Measurements from ENCODE around the gene PRKG1. TPM values are rescaled to one million over a fixed set of nuclear protein-coding genes. Genes with fewer than 3 reads are reported as not detected.

PRKG1 gene
- total RNA-seq, 1 experiment from 2014 or later: 16.5 TPM

GRCh38 chr10:51357170-51357569, 282.9 kb downstream of the PRKG1 start:
- Mint-ChIP-seq H3K4me1 (no peaks in the 10 kb centered on the region), H3K27me3 (ENCODE audit: low read depth) (no peaks in the 10 kb centered on the region), H3K4me3 (no peak overlapping the region), H3K9me3 (peaks cover under 1% of the 10 kb centered on the region; the same call in 1 of the 2 replicates), H3K36me3 (no peaks in the 10 kb centered on the region), H3K27ac (no peak overlapping the region)
- no peak for ATAC-seq
- no peak for TF ChIP-seq HMGXB4 (CRISPR knock-in tag; IDR thresholded peaks at IDR 0.05)
- TF ChIP-seq ETV6 (CRISPR knock-in tag; IDR thresholded peaks at IDR 0.05): no peak
- no peak for TF ChIP-seq FOXJ3 (CRISPR knock-in tag; IDR thresholded peaks at IDR 0.05; ENCODE audit: borderline replicate concordance)
- no peak for TF ChIP-seq USF1 (CRISPR knock-in tag; IDR thresholded peaks at IDR 0.05)
- DNase-seq (ENCODE audit: low spot score): no peak
- CTCF ChIA-PET: interaction anchor here (1.6 kb wide), 1 partner anchor 11 kb away, joined by 9 read pairs; no protein-coding TSS in a partner anchor
- POLR2A ChIA-PET: no interaction called here

GRCh38 chr10:51358227-51358626, 283.9 kb downstream of the PRKG1 start:
- no peak for ATAC-seq
- no peaks in the 10 kb centered on the region for H3K36me3 Mint-ChIP-seq
- no peak overlapping the region for H3K27ac Mint-ChIP-seq
- TF ChIP-seq CDX4 (CRISPR knock-in tag; IDR thresholded peaks at IDR 0.05; ENCODE audit: borderline replicate concordance): no peak
- no peak for TF ChIP-seq RORB (CRISPR knock-in tag; IDR thresholded peaks at IDR 0.05)
- TF ChIP-seq PRRX2 (CRISPR knock-in tag; IDR thresholded peaks at IDR 0.05): no peak
- TF ChIP-seq CTCF (IDR thresholded peaks at IDR 0.05): no peak
- TF ChIP-seq IRF2 (CRISPR knock-in tag; IDR thresholded peaks at IDR 0.05; ENCODE audit: borderline replicate concordance, low read depth): no peak
- no peak for TF ChIP-seq STAT6 (CRISPR knock-in tag; conservative IDR thresholded peaks at IDR 0.05; ENCODE audit: low read depth)
- no peak for TF ChIP-seq ATF1 (CRISPR knock-in tag; IDR thresholded peaks at IDR 0.05)
- POLR2A ChIA-PET: no interaction called here
- CTCF ChIA-PET: interaction anchor here (1.6 kb wide), 1 partner anchor 10 kb away, joined by 9 read pairs; no protein-coding TSS in a partner anchor
- no peak overlapping the region for H3K4me3 Mint-ChIP-seq
- no peaks in the 10 kb centered on the region for H3K27me3 Mint-ChIP-seq (ENCODE audit: low read depth)
- no peaks in the 10 kb centered on the region for H3K9me3 Mint-ChIP-seq
- H3K4me1 Mint-ChIP-seq: peaks cover 1% of the 10 kb centered on the region
- no peak for DNase-seq (ENCODE audit: low spot score)

- Mint-ChIP-seq H3K4me3 (no peak overlapping the region), H3K27me3 (ENCODE audit: low read depth) (no peaks in the 10 kb centered on the region), H3K27ac (no peak overlapping the region), H3K4me1 (peaks cover 45% of the 10 kb centered on the region), H3K36me3 (no peaks in the 10 kb centered on the region), H3K9me3 (no peaks in the 10 kb centered on the region)
- POLR2A ChIA-PET: no interaction called here
- ATAC-seq: no peak; the same call in 1 of the 2 replicates
- CTCF ChIA-PET: interaction anchor here (1.4 to 1.8 kb wide), 2 partner anchors 26 to 280 kb away, joined by 4 to 6 read pairs; no protein-coding TSS in a partner anchor
- DNase-seq (ENCODE audit: low spot score): no peak
- TF ChIP-seq SMAD4 (CRISPR knock-in tag; IDR thresholded peaks at IDR 0.05): no peak
- no peak for TF ChIP-seq ESRRA (CRISPR knock-in tag; IDR thresholded peaks at IDR 0.05; ENCODE audit: borderline replicate concordance)
- no peak for TF ChIP-seq RELA (CRISPR knock-in tag; IDR thresholded peaks at IDR 0.05; ENCODE audit: borderline replicate concordance)
- no peak for TF ChIP-seq FOXP1 (CRISPR knock-in tag; IDR thresholded peaks at IDR 0.05; ENCODE audit: borderline replicate concordance)
- TF ChIP-seq ZNF532 (CRISPR knock-in tag; IDR thresholded peaks at IDR 0.05; ENCODE audit: borderline replicate concordance): no peak
- no peak for TF ChIP-seq HMGA2 (CRISPR knock-in tag; IDR thresholded peaks at IDR 0.05)
- TF ChIP-seq CREM (CRISPR knock-in tag; IDR thresholded peaks at IDR 0.05): no peak
These were observed 289.1 kb downstream of the PRKG1 start for GRCh38 chr10:51363415-51363814.

Measured in WTC11 (cell line).